HG02938 (cell line): ENCODE results near the gene TEX29.
A peak's percentile ranks its signal among the peaks of the same experiment; 100 is the strongest.

ENCODE experiments used
- ATAC-seq: cut with Tn5 transposase; IDR thresholded peaks from one replicate; pipeline ENCODE4 v1.9.1; 2021; ENCODE audit warnings: mild to moderate bottlenecking, moderate library complexity; ENCODE audit not compliant: unreplicated experiment

TEX29 gene

DNA sequence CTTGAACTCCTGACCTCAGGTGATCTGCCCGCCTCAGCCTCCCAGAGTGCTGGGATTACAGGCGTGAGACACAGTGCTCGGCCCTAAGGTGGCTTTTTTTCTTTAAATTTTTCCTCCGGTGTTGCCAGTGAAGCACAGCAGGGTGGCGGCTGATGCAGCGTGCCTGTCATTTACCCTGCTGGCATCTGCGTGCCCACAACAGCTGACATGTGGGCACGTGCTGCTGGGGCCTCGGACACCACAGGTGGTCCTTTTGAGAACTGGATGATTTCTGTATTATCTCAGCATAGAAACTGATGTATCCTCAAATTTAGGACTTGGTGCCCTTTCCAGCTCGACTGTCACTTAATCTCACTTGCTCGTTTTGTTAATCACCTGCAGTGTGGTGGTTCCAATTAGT, 31.2 kb upstream of the TEX29 start:
- no peak for ATAC-seq

GRCh38 chr13:111291908-111292307, 28.5 kb upstream of the TEX29 start:
- ATAC-seq = no peak

DNA sequence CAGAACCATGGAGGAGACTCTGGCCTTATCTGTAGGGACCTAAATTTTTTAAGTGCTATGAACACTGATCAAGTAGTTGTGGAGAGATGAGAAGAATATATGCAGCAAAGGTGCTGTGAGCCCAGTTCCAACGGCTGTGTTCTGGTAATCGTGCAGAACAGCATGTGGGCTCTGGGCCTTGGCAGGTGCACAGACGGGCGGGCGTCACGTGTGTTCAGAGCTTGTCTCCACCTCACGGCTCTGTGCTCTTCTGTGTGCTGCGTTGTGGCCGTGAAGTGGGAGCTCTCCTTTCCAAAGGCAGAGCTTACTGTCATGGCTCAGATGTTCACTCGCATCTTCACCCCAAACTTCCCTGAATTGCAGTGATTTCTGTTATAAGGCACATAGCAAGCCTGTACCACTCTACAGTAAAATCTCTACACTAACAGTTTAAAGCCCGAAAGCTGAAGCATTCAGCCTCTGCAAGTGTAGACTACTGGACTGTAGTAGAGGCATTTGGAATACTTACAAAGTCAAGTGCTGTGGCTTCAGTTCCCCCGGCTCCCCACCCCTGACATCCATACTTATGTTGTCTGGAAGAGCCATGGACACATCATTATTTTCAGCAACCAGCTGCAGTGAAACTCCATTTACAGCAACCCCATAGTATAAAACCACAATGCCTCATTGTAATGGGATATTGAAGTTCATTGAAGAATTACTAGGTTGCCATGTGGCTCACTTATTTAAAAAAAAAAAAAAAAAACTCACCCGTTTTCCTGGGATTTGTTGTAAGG, 27.5 kb upstream of the TEX29 start:
- ATAC-seq = no peak

DNA sequence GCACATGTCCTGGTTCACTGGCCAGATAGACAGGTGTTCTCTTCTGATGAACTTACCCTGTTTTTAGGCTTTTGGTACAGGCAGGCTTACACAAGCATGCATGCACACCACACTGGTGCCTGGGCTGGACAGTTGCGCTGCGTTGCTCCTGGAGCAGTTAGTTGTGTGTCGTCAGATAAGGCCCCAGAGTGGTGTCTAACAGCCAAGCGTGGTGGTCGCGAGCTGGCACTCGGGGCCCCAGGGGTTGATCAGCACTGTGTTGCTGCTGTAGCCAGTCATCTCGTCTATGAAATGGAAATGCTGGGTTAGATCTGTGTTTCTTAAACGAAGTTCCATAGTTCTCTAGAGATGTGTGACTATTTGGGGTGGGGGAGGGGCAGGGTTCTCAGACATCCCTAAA, 24.6 kb upstream of the TEX29 start:
- ATAC-seq = no peak

GRCh38 chr13:111296417-111296816, 24.0 kb upstream of the TEX29 start:
- no peak for ATAC-seq

- no peak for ATAC-seq
Observed at GRCh38 chr13:111298214-111298975, 22.0 kb upstream of the TEX29 start.

- no peak for ATAC-seq
Observed at GRCh38 chr13:111302045-111302726, 18.3 kb upstream of the TEX29 start.

DNA sequence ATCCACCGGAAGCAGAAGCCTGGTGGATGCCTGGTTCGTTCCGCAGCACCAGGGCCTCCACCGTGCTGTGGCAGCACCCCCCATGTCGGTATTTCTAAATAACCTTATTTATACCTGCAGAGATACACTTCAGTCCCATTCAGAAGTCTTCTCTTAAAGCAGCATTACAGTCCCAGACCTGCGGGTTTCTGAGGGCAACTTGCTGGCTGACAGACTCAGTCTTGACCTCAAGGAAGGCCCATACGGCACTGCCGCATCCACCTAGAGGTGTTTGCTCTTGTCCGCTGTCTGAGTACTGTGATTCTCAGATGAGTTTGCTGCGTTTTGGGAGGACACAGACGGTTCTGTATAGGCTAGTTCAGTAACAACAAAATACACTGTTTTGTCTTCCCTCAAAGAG, 16.9 kb upstream of the TEX29 start:
- no peak for ATAC-seq

DNA sequence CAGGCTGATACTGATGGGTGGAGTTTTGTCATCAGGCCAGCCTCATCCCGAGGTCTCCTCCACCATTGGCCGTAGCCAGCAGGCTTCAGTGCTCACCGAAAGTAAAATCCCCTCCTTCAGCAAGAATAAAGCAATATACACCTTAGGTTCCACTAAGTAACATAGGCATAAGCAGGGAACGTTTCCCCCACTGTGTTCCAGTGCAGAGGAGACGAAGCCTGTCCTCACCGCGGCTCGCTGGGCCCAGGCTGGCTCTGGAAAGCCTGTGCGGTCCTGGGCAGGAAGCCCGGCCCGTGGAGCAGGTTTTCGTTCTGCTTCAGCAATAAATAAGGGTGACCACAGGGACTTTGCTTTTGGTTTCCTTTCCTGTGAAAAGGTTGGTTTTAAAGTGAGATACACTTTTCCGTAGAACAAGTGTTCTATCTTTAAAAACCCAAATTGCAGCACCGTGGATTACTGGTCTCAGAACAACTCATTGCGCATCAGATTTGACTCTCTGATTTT, 16.3 kb upstream of the TEX29 start:
- peak; percentile 82 for ATAC-seq

GRCh38 chr13:111304603-111305289, 15.7 kb upstream of the TEX29 start:
- no peak for ATAC-seq

DNA sequence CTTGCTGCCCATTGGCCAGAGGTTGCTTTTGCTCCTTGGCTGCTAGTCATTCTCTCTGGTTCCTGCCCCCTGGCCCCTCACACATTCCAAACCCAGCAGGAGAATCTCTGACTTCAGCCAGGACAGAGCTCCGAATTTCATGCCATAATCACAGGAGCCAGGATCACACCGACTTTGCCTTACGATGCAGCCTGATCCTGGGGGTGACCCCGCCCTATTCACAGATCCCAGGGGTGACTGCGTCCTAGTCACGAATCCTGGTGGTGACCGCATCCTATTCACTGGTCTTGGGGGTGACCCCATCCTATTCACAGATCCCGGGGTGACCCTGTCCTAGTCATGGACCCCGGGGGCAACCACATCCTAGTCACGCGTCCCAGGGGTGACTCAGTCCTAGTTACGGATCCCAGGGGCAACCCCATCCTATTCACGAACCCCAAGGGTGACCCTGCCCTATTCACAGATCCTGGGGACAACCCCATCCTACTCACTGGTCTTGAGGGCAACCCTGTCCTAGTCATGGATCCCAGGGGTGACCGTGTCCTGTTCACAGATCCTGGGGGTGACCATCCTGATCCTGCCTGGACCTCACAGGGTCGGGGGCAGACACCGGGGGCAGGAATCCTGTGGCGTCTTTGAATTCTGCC, 7.4 kb upstream of the TEX29 start:
- no peak for ATAC-seq

- no peak for ATAC-seq
Observed at GRCh38 chr13:111313911-111314425, 6.5 kb upstream of the TEX29 start.

DNA sequence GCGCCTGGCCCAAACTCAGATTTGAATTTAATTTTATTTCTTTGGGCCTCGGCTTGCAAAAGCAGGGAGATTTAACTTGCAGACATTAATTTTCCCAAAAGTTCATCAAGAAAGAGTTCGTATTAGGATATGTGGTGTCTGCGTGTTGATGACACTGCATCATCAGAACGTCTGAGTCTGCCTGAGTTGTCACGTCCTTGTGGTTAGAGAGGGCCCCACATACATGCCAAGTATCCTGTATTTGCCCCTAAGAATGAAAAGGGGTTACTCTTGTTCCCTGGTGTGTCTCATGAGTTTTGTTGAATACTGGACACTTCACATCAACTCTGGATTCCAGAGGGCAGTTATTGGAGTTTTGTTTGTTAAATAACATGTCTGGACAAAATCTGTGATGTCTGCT, 5.6 kb upstream of the TEX29 start:
- ATAC-seq = no peak

DNA sequence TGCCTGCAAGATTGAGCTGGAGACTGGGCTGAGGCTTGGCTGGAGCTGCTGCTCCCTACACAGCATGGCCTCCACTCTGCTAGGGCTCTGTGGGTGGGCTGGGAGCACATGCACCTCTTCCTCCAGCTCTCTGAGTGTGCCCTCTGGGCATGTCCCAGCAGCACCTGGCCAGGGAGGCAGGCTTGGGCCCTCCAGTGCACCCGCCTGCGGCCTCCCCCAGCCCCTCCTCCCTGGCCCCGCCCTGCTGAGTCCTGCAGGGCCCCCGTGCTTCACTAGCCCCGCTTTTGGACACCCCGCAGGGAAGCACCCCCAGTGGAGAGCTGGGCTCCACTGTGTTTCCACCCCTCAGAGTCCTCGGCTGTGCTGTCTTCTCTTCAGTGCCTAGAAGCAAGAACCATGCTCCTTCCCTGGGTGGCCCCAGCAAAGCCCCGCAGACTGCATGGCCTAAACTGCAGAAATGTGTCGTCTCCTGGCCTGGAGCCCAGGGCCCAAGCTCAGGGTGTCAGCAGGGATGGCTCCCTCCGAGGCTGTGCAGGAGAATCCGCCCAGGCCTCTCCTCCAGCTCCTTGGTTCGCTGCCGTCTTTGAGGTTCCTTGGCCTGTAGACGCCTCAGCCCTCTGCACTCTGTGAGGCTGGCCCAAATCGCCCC, 5.0 kb upstream of the TEX29 start:
- no peak for ATAC-seq

- no peak for ATAC-seq
Observed at GRCh38 chr13:111316161-111316730, 4.2 kb upstream of the TEX29 start.

GRCh38 chr13:111317042-111317550, 3.3 kb upstream of the TEX29 start:
- ATAC-seq = no peak

GRCh38 chr13:111317571-111318345, 2.7 kb upstream of the TEX29 start:
- ATAC-seq = no peak

DNA sequence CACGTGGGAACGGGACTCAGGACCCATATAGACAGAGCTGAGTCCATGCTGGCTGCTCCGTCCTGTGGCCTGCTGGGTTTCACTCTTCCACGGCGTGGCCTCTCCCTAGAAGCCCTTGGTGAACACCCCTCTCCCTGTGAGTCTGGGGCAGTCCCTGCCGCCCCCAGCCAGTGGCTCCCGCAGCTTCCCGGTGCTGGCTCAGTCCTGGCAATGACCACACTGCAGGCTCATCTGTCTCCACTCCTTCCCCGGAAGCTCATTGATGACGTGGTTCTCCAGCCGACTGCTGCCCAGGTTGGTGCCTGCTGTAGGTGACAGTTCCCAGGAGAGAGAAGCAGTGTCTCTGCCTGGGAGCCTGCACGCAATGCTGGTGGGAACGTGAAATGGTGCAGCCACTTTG, 2.1 kb upstream of the TEX29 start:
- ATAC-seq = no peak

GRCh38 chr13:111319521-111319920, 921 bp upstream of the TEX29 start:
- ATAC-seq = no peak
